Large intestine (tissue), 3 donors: ENCODE results near the gene ILK. TPM values are rescaled to one million over a fixed set of nuclear protein-coding genes. Genes with fewer than 3 reads are reported as not detected.

Experiments
- DNase-seq, 2 donors: peaks; one replicate each; pipeline versions ENCODE4 v3.0.0 to v3.0.0-alpha.2; 2013
- H3K27ac ChIP-seq: one replicate; pipeline ENCODE4 v1.5.1; 2013; ENCODE audit warnings: low read length
- H3K27me3 ChIP-seq: 2 replicates; pipeline ENCODE4 v1.6.1; 2013; ENCODE audit warnings: low read length; ENCODE audit not compliant: control insufficient read depth, insufficient read depth
- H3K36me3 ChIP-seq: 2 replicates; pipeline ENCODE4 v1.6.1; 2013; ENCODE audit warnings: low read length; ENCODE audit not compliant: control insufficient read depth, insufficient read depth
- H3K4me1 ChIP-seq: one replicate; pipeline ENCODE4 v1.6.1; 2013; ENCODE audit warnings: low read length; ENCODE audit not compliant: control insufficient read depth, insufficient read depth
- H3K4me3 ChIP-seq: one replicate; pipeline ENCODE4 v1.5.1; 2013; ENCODE audit warnings: low read length
- H3K9me3 ChIP-seq: one replicate; pipeline ENCODE4 v1.6.1; 2013; ENCODE audit warnings: mild to moderate bottlenecking, low read depth, low read length, moderate library complexity; ENCODE audit not compliant: control insufficient read depth
- WGBS: methylation state at CpG from one replicate; pipeline ENCODE4 v1.1.5; 2013; ENCODE audit warnings: low lambda C conversion rate; ENCODE audit not compliant: insufficient coverage; 5-methylcytosine and 5-hydroxymethylcytosine counted together
- polyA plus RNA-seq: library from polyadenylated mRNA; unstranded; fragments of 120-200 nt; gene quantifications from one replicate; pipeline ENCODE4 v1.2.1, GENCODE V29; 2013

The ILK gene
- polyA plus RNA-seq, 1 donor, result 133 TPM

DNA sequence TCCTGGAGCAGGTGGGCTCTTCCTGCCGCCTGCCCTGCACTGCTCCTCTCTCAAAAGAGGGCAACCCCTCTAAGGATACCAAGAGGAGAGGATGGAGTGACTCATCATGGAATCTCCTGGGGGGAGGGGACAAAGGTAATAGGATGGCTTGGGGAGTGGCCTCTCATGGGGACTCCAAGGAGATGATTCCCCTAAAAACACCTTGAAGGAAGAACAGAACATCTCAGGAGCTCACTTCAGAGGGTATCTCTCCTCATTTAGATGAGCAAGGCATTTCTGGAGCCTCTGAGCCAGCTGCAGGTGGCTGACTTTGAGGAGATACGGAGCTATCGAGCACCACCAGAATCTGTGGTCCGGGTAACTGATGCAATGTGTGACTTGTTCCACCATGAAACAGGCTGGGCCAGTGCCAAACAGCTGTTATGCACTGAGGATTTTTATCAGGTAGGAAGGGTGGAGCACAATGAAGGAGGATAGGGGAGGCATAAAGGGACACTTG lies 40.4 kb upstream of the ILK start:
- no CpG with 5 or more reads among the region's 4 CpGs for WGBS
- Histone ChIP-seq H3K4me1 (no peaks in the 10 kb centered on the region), H3K36me3 (peaks cover 3% of the 10 kb centered on the region), H3K9me3 (no peaks in the 10 kb centered on the region), H3K4me3 (no peak overlapping the region), H3K27me3 (no peaks in the 10 kb centered on the region), H3K27ac (no peak overlapping the region)
- no peak for DNase-seq

DNA sequence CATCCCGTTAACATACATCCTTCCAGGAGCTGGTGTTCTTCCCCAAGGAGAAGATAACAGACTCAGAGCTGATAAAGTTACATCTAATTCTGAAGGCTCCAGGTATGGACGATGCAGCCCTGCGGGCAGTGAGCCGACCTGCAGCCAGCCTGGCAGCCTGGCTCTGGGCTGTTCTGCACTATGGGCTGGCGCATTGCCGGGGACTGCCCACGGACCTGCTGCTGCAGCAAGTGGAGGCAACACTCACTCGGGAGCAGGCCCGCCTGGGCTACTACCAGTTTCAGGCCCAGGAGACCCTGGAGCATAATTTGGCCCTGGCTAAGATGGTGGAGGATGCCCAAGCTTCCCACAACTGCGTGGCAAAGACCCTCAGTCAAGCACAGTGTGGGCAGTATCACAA lies 39.9 kb upstream of the ILK start:
- no peak overlapping the region for H3K27ac ChIP-seq
- H3K4me1 ChIP-seq, result no peaks in the 10 kb centered on the region
- WGBS, result no CpG with 5 or more reads among the region's 10 CpGs
- no peaks in the 10 kb centered on the region for H3K9me3 ChIP-seq
- no peaks in the 10 kb centered on the region for H3K27me3 ChIP-seq
- DNase-seq, result no peak
- H3K36me3 ChIP-seq, result peaks cover 3% of the 10 kb centered on the region
- no peak overlapping the region for H3K4me3 ChIP-seq

DNA sequence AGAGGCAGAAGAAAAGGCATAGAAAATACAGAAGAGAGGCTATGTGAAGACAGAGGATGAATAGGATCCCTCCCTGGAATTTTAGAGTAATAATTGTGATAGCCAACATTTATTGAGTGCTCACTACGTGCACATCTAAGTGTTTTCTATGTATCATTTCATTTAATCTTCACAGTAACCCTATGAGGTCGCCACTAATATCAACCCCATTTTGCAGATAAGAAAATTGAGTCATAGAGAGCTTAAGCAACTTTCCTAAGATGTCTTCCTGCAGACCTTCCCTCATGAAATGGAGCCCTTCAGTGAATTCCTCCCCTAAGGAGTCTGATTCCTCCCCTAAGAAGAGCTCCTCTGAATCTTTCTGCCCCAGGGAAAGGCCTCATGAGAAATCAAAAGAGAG lies 38.2 kb upstream of the ILK start:
- H3K9me3 ChIP-seq, result no peaks in the 10 kb centered on the region
- H3K4me1 ChIP-seq, result no peaks in the 10 kb centered on the region
- 100% methylated on average over 1 of the region's 2 CpGs for WGBS
- H3K27ac ChIP-seq, result no peak overlapping the region
- no peak for DNase-seq
- H3K27me3 ChIP-seq, result no peaks in the 10 kb centered on the region
- H3K36me3 ChIP-seq, result peaks cover 3% of the 10 kb centered on the region
- H3K4me3 ChIP-seq, result no peak overlapping the region

DNA sequence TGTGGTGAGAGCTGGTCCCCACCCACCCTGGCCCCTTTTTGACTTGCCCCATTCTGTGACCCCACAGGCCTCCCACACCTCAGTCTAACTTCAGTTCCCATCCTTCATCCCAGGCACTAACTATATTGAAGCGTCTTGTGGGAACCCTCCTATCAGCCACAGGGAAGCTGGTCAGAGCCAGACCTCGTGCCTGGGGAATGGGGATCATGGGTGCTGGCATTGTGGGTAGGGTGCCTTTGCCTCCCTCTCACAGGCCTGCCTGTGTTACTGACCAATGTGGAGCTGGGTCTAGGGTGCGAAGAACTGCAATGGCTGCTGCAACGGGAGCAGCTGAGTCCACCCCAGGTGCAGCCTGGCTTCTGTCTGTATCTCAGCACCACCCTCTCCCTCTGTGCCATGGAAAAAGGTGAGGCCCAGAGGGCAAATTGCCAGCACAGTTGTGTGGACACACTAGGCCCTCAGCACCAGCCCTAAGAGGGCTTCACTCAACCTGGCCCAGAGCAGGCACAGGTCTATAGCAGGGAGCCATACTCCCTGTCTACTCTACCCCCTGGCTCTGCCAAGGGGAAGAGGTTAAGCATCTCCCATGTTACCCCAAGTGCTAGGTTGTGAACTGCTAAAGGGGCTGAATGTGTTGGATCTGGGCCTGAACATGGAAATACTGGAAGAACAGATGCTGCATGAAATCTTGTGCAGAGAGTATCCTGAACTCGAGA lies 37.4 kb upstream of the ILK start:
- H3K4me1 ChIP-seq, result no peaks in the 10 kb centered on the region
- H3K27ac ChIP-seq, result no peak overlapping the region
- no CpG with 5 or more reads among the region's 5 CpGs for WGBS
- DNase-seq, result no peak
- H3K4me3 ChIP-seq, result no peak overlapping the region
- peaks cover 3% of the 10 kb centered on the region for H3K36me3 ChIP-seq
- peaks cover 5% of the 10 kb centered on the region for H3K27me3 ChIP-seq
- H3K9me3 ChIP-seq, result peaks cover 7% of the 10 kb centered on the region

DNA sequence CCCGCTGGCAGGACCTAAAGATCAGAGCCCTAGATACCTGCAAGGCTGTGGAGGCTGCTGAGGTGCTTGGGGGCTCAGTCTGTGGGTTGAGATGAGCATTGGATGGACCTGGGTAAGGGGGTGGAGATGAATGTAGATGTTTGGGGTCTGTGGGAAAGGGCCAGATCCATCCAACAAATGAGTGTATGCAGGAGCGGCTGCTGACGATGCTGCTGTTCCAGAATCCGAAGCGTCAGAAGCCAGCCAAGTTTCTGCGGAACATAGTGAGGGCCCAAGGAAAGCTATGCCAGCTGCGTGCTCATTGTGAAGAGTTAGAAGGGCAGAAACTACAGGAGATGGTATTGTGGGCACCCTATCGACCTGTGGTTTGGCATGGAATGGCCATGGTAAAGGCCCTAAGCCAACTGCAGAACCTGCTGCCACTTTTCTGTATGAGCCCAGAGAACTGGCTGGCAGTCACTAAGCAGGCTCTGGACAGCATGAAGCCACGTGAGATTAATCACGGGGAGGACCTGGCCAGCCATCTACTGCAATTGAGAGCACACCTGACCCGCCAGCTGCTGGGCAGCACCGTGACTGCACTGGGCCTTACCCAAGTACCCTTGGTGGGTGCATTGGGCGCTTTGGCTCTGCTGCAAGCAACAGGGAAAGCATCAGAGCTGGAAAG lies 36.7 kb upstream of the ILK start:
- Histone ChIP-seq H3K4me3 (no peak overlapping the region), H3K27me3 (peaks cover 12% of the 10 kb centered on the region), H3K36me3 (peaks cover 3% of the 10 kb centered on the region), H3K4me1 (no peaks in the 10 kb centered on the region), H3K27ac (no peak overlapping the region), H3K9me3 (peaks cover 10% of the 10 kb centered on the region)
- WGBS, result no CpG with 5 or more reads among the region's 13 CpGs
- DNase-seq, result no peak

DNA sequence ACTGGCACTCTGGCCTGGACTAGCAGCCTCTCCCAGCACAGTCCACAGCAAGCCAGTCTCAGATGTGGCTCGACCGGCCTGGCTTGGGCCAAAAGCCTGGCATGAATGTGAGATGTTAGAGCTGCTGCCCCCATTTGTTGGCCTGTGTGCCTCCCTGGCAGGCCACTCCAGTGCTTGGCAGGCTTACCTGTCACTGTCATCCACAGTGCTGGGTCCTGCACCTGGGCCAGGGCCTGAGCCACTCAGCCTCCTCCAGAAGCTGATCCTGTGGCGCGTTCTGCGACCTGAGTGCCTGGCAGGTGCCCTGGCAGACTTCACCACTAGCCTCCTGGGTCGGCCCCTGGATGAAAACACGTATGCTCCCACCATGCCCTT lies 36.2 kb upstream of the ILK start:
- H3K4me1 ChIP-seq, result no peaks in the 10 kb centered on the region
- no CpG with 5 or more reads among the region's 7 CpGs for WGBS
- H3K27ac ChIP-seq, result no peak overlapping the region
- no peak overlapping the region for H3K4me3 ChIP-seq
- H3K27me3 ChIP-seq, result peaks cover 13% of the 10 kb centered on the region
- peaks cover 3% of the 10 kb centered on the region for H3K36me3 ChIP-seq
- DNase-seq, result no peak
- peaks cover 10% of the 10 kb centered on the region for H3K9me3 ChIP-seq

DNA sequence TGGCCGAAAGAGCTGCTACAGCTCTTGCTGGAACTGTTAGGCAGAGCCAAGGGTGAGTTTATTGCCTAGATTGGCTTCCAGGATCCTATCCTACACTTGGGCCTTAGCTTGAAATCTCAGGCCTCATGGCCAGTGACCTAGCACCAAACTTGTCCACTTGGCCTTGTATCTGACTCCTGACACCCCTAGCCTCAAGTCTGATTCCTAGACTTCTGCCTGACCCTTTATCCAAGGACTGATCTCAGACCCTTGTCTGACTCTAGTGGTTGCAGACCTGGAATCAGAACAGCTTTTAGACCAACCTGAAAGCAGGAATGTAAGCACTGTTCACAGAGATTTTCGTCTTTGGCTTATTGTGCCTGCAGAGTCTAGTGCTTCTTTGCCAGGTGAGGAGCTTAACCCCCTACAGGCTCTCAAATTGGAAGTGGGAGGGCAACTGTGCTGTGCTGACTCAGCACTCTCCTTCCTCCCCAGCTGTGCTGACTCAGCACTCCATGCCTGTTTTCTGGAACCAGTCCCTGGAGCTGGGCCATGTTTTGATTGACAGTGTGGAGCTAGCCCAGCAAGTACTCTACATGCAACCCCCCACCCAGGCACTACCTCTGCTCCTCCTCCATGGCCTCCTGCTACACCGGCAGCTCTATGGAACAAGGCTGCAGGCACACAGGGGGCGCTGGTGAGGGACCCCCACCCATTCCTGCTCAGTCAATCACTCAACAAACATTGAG lies 35.2 kb upstream of the ILK start:
- Histone ChIP-seq H3K4me3 (no peak overlapping the region), H3K36me3 (peaks cover 3% of the 10 kb centered on the region), H3K4me1 (no peaks in the 10 kb centered on the region), H3K27me3 (peaks cover 13% of the 10 kb centered on the region), H3K27ac (no peak overlapping the region), H3K9me3 (peaks cover 10% of the 10 kb centered on the region)
- WGBS, result no CpG with 5 or more reads among the region's 4 CpGs
- peak; percentile 15 to 18 for DNase-seq

DNA sequence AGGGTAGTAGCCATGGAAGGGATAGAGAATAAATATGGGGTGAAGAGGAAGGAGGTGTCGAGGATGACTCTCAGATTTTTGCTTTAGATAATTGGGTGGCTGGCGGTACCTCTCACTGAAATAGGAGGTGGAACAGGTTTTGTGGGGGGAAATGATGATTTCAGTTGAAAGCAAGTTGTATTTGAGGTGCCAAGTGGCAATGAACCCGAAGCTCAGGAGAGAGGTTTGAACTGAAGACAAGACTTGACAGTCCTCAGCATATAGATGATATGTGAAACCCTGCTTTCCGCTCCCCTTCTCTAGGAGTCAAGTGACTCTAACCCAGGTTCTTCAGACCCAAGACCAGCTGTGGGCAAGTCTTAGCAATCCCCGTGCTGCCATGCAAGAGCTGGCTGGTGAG lies 33.9 kb upstream of the ILK start:
- Histone ChIP-seq H3K4me3 (no peak overlapping the region), H3K36me3 (no peaks in the 10 kb centered on the region), H3K27ac (no peak overlapping the region), H3K4me1 (no peaks in the 10 kb centered on the region), H3K9me3 (peaks cover 10% of the 10 kb centered on the region), H3K27me3 (peaks cover 13% of the 10 kb centered on the region)
- 100% methylated on average over 3 of the region's 5 CpGs for WGBS
- no peak for DNase-seq

DNA sequence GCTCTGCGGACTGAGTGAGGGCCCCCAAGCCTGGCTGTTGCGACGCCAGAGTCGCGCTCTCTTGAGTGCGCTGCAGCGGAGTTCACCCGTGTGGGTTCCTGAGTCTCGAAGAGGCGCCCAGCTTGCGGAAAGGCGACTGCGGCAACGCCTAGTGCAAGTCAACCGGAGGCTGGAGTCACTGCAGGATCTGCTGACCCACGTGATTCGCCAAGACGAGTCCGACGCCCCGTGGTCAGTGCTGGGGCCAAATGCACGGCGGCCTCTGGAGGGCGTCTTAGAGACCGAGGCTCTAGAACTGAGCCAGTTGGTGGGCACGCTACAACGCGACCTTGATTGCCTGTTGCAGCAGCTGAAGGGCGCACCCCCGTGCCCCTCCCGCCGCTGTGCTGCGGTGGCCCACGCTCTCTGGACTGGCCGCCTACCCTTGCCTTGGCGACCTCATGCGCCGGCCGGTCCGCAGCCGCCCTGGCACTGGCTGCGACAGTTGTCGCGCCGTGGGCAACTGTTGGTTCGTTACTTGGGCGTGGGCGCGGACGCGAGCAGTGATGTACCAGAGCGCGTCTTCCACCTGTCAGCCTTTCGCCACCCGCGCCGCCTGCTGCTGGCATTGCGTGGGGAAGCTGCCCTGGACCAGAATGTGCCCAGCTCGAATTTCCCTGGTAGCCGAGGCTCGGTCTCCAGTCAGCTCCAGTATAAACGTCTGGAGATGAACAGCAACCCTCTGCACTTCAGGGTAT lies 32.7 kb upstream of the ILK start:
- Histone ChIP-seq H3K27me3 (peaks cover 13% of the 10 kb centered on the region), H3K4me3 (no peak overlapping the region), H3K4me1 (no peaks in the 10 kb centered on the region), H3K27ac (no peak overlapping the region), H3K36me3 (no peaks in the 10 kb centered on the region), H3K9me3 (peaks cover 10% of the 10 kb centered on the region)
- no peak for DNase-seq
- WGBS, result 60% methylated on average over 1 of the region's 62 CpGs

DNA sequence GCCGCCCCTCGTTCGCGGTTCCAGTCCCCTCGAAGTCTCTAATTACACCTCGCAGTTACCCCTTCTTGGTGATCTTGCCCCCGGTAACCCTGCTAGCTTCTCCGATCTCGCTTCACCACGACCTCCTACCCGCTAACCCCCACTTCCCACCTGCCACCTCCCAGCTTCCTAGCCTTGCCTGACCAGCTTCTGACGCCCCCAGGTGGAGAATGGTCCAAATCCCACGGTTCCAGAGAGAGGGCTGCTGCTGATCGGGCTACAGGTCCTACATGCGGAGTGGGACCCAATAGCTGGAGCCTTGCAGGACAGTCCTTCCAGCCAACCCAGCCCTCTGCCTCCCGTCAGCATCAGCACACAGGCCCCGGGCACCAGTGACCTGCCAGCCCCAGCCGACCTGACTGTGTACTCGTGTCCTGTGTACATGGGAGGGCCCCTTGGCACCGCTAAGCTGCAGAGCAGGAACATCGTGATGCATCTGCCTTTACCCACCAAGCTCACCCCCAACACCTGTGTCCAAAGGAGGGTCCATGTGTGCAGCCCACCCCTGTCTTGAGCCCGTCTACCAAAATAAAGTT lies 32.1 kb upstream of the ILK start:
- peaks cover 13% of the 10 kb centered on the region for H3K27me3 ChIP-seq
- no peaks in the 10 kb centered on the region for H3K36me3 ChIP-seq
- DNase-seq, result no peak
- peaks cover 10% of the 10 kb centered on the region for H3K9me3 ChIP-seq
- H3K27ac ChIP-seq, result no peak overlapping the region
- no peak overlapping the region for H3K4me3 ChIP-seq
- H3K4me1 ChIP-seq, result no peaks in the 10 kb centered on the region
- 59% methylated on average over 5 of the region's 22 CpGs for WGBS
